ENCODE results near the gene SEH1L.

DNA sequence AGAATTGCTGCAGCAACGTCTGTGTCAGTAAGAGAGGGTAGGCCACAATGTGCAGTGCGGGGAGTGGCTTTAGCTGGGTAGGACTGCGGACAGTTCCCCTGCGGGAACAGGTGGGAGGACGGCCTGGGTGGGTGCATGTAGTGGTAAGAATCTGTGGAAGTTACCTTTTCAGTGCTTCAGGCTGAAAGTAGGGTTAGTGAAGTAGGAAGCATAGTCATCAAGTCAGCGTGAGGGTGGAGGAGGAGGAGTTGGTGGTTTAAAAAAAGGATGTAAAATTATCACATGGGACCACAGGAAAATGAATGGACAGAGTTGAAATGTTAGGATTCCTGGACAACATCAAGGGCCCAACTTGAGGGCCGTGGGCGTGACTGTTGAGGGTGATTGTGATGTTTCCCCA, 56.6 kb downstream of the SEH1L start:
- TF ChIP-seq, protein P1, sequence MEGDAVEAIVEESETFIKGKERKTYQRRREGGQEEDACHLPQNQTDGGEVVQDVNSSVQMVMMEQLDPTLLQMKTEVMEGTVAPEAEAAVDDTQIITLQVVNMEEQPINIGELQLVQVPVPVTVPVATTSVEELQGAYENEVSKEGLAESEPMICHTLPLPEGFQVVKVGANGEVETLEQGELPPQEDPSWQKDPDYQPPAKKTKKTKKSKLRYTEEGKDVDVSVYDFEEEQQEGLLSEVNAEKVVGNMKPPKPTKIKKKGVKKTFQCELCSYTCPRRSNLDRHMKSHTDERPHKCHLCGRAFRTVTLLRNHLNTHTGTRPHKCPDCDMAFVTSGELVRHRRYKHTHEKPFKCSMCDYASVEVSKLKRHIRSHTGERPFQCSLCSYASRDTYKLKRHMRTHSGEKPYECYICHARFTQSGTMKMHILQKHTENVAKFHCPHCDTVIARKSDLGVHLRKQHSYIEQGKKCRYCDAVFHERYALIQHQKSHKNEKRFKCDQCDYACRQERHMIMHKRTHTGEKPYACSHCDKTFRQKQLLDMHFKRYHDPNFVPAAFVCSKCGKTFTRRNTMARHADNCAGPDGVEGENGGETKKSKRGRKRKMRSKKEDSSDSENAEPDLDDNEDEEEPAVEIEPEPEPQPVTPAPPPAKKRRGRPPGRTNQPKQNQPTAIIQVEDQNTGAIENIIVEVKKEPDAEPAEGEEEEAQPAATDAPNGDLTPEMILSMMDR (IDR thresholded peaks at IDR 0.05; ENCODE audit: low read length): no peak
- TF ChIP-seq EZH2 (IDR thresholded peaks at IDR 0.05; ENCODE audit: borderline replicate concordance, low read length): no peak
